HCT116 (cell line): ENCODE measurements around the gene ZNF804B. TPM values are rescaled to one million over a fixed set of nuclear protein-coding genes. Genes with fewer than 3 reads are reported as not detected.

ENCODE experiments used
- ATAC-seq: fragments of 200-7000 bp; cut with Tn5 transposase; 2 replicates; pipeline ENCODE4 v1.9.1; 2020; ENCODE audit warnings: mild to moderate bottlenecking, moderate library complexity
- BruUV-seq: library from RNA; stranded (reverse); fragments of 400-500 nt; replicated peaks from 2 replicates; lab custom pipeline; 2021; lab: Mats Ljungman, UMichigan
- CTCF ChIA-PET: fragments of 300-600 bp; sonication (Branson Sonifier 250); formaldehyde crosslinking; loops from one replicate; lab custom pipeline; 2021; ENCODE audit warnings: antibody characterized with exemption; lab: Charles Lee
- POLR2A ChIA-PET: fragments of 300-600, 350-600 bp; sonication (Branson Sonifier 250); formaldehyde crosslinking; loops from one replicate; lab custom pipeline; 2021; ENCODE audit warnings: antibody characterized with exemption; lab: Charles Lee
- RAD21 ChIA-PET, 2 experiments: fragments of 300-600 bp; sonication (Branson Sonifier 250); formaldehyde crosslinking; loops; one replicate each; lab custom pipeline; 2023; ENCODE audit warnings: low total read pairs in 2 of 2; ENCODE audit not compliant: uncharacterized antibody in 2 of 2, unreplicated experiment in 2 of 2, low non-redundant PET in 1 of 2; lab: Charles Lee
- DNase-seq: peaks from one replicate; pipeline ENCODE4 v3.0.0-alpha.2; 2010; ENCODE audit warnings: low read depth, low spot score
- H2AFZ ChIP-seq: fragments of 200-600 bp; shearing (Covaris generic), sonication (generic); 2 replicates; pipeline ENCODE4 v1.6.1; 2017; ENCODE audit warnings: low read depth, mixed run types, mixed read lengths, antibody characterized with exemption, low read length; ENCODE audit not compliant: poor library complexity, severe bottlenecking
- H3K27ac ChIP-seq: 2 replicates; pipeline ENCODE4 v1.5.1; 2012; ENCODE audit warnings: low read depth, low read length
- H3K27me3 ChIP-seq: fragments of 200-600 bp; sonication (generic); 2 replicates; pipeline ENCODE4 v1.6.1; 2016; ENCODE audit warnings: mixed run types, low read length, mixed read lengths; ENCODE audit not compliant: insufficient read depth
- H3K36me3 ChIP-seq, 2 experiments: fragments of 200-500 bp in 1 of 2; fragments of 200-600 bp in 1 of 2; sonication (Bioruptor generic) in 1 of 2; sonication (generic) in 1 of 2; 2 replicates each; pipeline versions ENCODE4 v1.5.1 to v1.6.1; 2014 to 2016; ENCODE audit warnings: low read length in 2 of 2, inconsistent platforms in 1 of 2, mixed read lengths in 1 of 2, mixed run types in 1 of 2; ENCODE audit not compliant: insufficient read depth in 2 of 2, control insufficient read depth in 1 of 2
- H3K4me1 ChIP-seq, 2 experiments: fragments of 200-600 bp in 1 of 2; sonication (generic) in 1 of 2; 2 replicates each; pipeline versions ENCODE4 v1.5.1 to v1.6.1; 2012 to 2017; ENCODE audit warnings: low read length in 2 of 2, inconsistent platforms in 1 of 2, mild to moderate bottlenecking in 1 of 2, mixed read lengths in 1 of 2, mixed run types in 1 of 2, moderate library complexity in 1 of 2; ENCODE audit not compliant: insufficient read depth in 2 of 2, control insufficient read depth in 1 of 2
- H3K4me2 ChIP-seq: fragments of 200-600 bp; sonication (generic); 2 replicates; pipeline ENCODE4 v1.6.1; 2017; ENCODE audit warnings: mixed run types, low read length, mixed read lengths
- H3K4me3 ChIP-seq, 2 experiments: fragments of 200-600 bp in 1 of 2; sonication (generic) in 1 of 2; replicated peaks in 1 of 2; 2 replicates each; pipeline ENCODE4 v1.5.1; 2011 to 2016; ENCODE audit warnings: low read length in 2 of 2, control low read depth in 1 of 2, low read depth in 1 of 2, mild to moderate bottlenecking in 1 of 2, mixed read lengths in 1 of 2, mixed run types in 1 of 2
- H3K79me2 ChIP-seq: fragments of 200-600 bp; sonication (generic); 2 replicates; pipeline ENCODE4 v1.6.1; 2017; ENCODE audit warnings: mild to moderate bottlenecking, mixed run types, low read length, moderate library complexity, mixed read lengths; ENCODE audit not compliant: insufficient read depth
- H3K9ac ChIP-seq: fragments of 200-600 bp; sonication (generic); 2 replicates; pipeline ENCODE4 v1.6.1; 2016; ENCODE audit warnings: low read length, mixed read lengths
- H3K9me2 ChIP-seq: fragments of 200-600 bp; sonication (generic), shearing (Covaris generic); 2 replicates; pipeline ENCODE4 v1.6.1; 2017; ENCODE audit warnings: mixed run types, mild to moderate bottlenecking, moderate library complexity; ENCODE audit not compliant: insufficient read depth
- H3K9me3 ChIP-seq, 2 experiments: fragments of 200-500 bp in 1 of 2; fragments of 200-600 bp in 1 of 2; sonication (Bioruptor generic) in 1 of 2; sonication (generic) in 1 of 2; 2 replicates each; pipeline ENCODE4 v1.6.1; 2014 to 2017; ENCODE audit warnings: low read length in 2 of 2, mixed read lengths in 2 of 2, inconsistent platforms in 1 of 2, low read depth in 1 of 2, mild to moderate bottlenecking in 1 of 2, mixed run types in 1 of 2, moderate library complexity in 1 of 2; ENCODE audit not compliant: control insufficient read depth in 1 of 2, insufficient read depth in 1 of 2
- H4K20me1 ChIP-seq: fragments of 200-600 bp; sonication (generic), shearing (Covaris generic); 2 replicates; pipeline ENCODE4 v1.6.1; 2017; ENCODE audit warnings: mixed run types, mild to moderate bottlenecking, moderate library complexity; ENCODE audit not compliant: insufficient read depth
- CBX3 ChIP-seq: IDR thresholded peaks from 2 replicates; pipeline ENCODE4 v1.6.1; 2012; ENCODE audit warnings: low read depth
- CEBPB ChIP-seq: IDR thresholded peaks from 2 replicates; pipeline ENCODE4 v1.6.1; 2012; ENCODE audit warnings: low read depth
- ELF1 ChIP-seq: IDR thresholded peaks from 2 replicates; pipeline ENCODE4 v1.6.1; 2012; ENCODE audit warnings: low read depth, borderline replicate concordance
- EZH2 ChIP-seq: fragments of 200-600 bp; sonication (generic); IDR thresholded peaks from 2 replicates; pipeline ENCODE4 v1.6.1; 2017; ENCODE audit warnings: antibody characterized with exemption, mixed run types
- RAD21 ChIP-seq: IDR thresholded peaks from 2 replicates; pipeline ENCODE4 v1.6.1; 2012; ENCODE audit warnings: low read depth, mild to moderate bottlenecking
- REST ChIP-seq: IDR thresholded peaks from 2 replicates; pipeline ENCODE4 v1.6.1; 2012; ENCODE audit warnings: low read depth
- YY1 ChIP-seq: IDR thresholded peaks from 2 replicates; pipeline ENCODE4 v1.6.1; 2011; ENCODE audit warnings: low read length, low read depth, moderate library complexity, mild to moderate bottlenecking; ENCODE audit not compliant: insufficient replicate concordance; ENCODE audit errors: extremely low read depth
- ZBTB33 ChIP-seq: IDR thresholded peaks from 2 replicates; pipeline ENCODE4 v1.6.1; 2011; ENCODE audit warnings: mild to moderate bottlenecking, low read length, moderate library complexity; ENCODE audit not compliant: insufficient replicate concordance; ENCODE audit errors: extremely low read depth
- ZFX ChIP-seq: fragments of 450-650 bp; IDR thresholded peaks from 2 replicates; pipeline ENCODE4 v1.6.1; 2017
- ZNF274 ChIP-seq: fragments of 200-500 bp; sonication (Bioruptor generic); IDR thresholded peaks from 2 replicates; pipeline ENCODE4 v1.6.1; 2014; ENCODE audit warnings: mild to moderate bottlenecking, low read depth, low read length, inconsistent platforms
- intact Hi-C: fragments of 100-400 bp; cut with micrococcal nuclease; formaldehyde crosslinking; loops from 2 replicates; pipeline ENCODE4 v1.10.0; 2022
- total RNA-seq: library from RNA; stranded (reverse); gene quantifications from one replicate; pipeline ENCODE4 v1.2.1, GENCODE V29; 2021; ENCODE audit not compliant: unreplicated experiment

ZNF804B gene
- total RNA-seq, 1 experiment from 2014 or later, result not detected

GRCh38 chr7:88746126-88746525, 13.4 kb upstream of the ZNF804B start:
- TF ChIP-seq CBX3 (no peak), ZNF274 (no peak), ZFX (no peak), EZH2 (no peak), ELF1 (no peak), RAD21 (no peak), REST (no peak)
- RAD21 ChIA-PET, result no interaction called here

GRCh38 chr7:88756802-88757201, 2.7 kb upstream of the ZNF804B start:
- no peak for ATAC-seq
- no peak overlapping the region for H3K4me2 ChIP-seq

More at GRCh38 chr7:88746126-88746525, 13.4 kb upstream of the ZNF804B start:
- no TSS peak for BruUV-seq
- Histone ChIP-seq H2AFZ (no peak overlapping the region), H3K27ac (no peak overlapping the region), H3K36me3 (no peaks in the 10 kb centered on the region), H3K4me1 (no peaks in the 10 kb centered on the region), H3K4me2 (no peak overlapping the region), H3K27me3 (no peaks in the 10 kb centered on the region), H3K4me3 (no peak overlapping the region), H4K20me1 (no peaks in the 10 kb centered on the region), H3K9ac (no peak overlapping the region), H3K9me3 (no peaks in the 10 kb centered on the region), H3K9me2 (no peaks in the 10 kb centered on the region), H3K79me2 (no peaks in the 10 kb centered on the region)
- ChIA-PET CTCF (no interaction called here), POLR2A (no interaction called here)
- no peak for ATAC-seq
- DNase-seq, result no peak
- intact Hi-C loops, result no loop called here

More at GRCh38 chr7:88756802-88757201, 2.7 kb upstream of the ZNF804B start:
- H4K20me1 ChIP-seq, result no peaks in the 10 kb centered on the region
- no peaks in the 10 kb centered on the region for H3K36me3 ChIP-seq
- no peaks in the 10 kb centered on the region for H3K9me2 ChIP-seq
- no peak overlapping the region for H3K9ac ChIP-seq
- ChIA-PET POLR2A (no interaction called here), RAD21 (no interaction called here), CTCF (no interaction called here)
- no peaks in the 10 kb centered on the region for H3K79me2 ChIP-seq
- H2AFZ ChIP-seq, result no peak overlapping the region
- no peak overlapping the region for H3K4me3 ChIP-seq
- H3K27ac ChIP-seq, result no peak overlapping the region
- TF ChIP-seq YY1, result no peak
- TF ChIP-seq ZBTB33, result no peak
- TF ChIP-seq CEBPB, result no peak
- TF ChIP-seq ZFX, result no peak
- no peaks in the 10 kb centered on the region; the same call in 1 of the 2 replicates for H3K27me3 ChIP-seq
- no peaks in the 10 kb centered on the region for H3K9me3 ChIP-seq
- BruUV-seq, result no TSS peak
- no peak for DNase-seq
- intact Hi-C loops, result no loop called here
- no peaks in the 10 kb centered on the region for H3K4me1 ChIP-seq
